K562 (cell line): Measurements from ENCODE around the gene CAPRIN1. TPM values are rescaled to one million over a fixed set of nuclear protein-coding genes. Genes with fewer than 3 reads are reported as not detected.

ENCODE experiments used
- ASH1L ChIP-seq: fragments of 450-650 bp; IDR thresholded peaks from 2 replicates; pipeline ENCODE4 v1.6.1; 2018; ENCODE audit warnings: borderline replicate concordance, mild to moderate bottlenecking, low read depth; ENCODE audit not compliant: partially characterized antibody
- EHMT2 ChIP-seq: fragments of 450-650 bp; IDR thresholded peaks from 2 replicates; pipeline ENCODE4 v1.6.1; 2018; ENCODE audit warnings: antibody characterized with exemption
- ESRRB ChIP-seq: fragments of 250-450 bp; sonication (Bioruptor Pico); IDR thresholded peaks from 2 replicates; pipeline ENCODE4 v1.5.0; 2020; ENCODE audit warnings: mild to moderate bottlenecking, moderate library complexity, borderline replicate concordance
- MAZ ChIP-seq, 2 experiments: fragments of 450-650 bp in 1 of 2; sonication (generic) in 1 of 2; formaldehyde crosslinking; IDR thresholded peaks in 1 of 2; conservative IDR thresholded peaks in 1 of 2; 2 replicates each; pipeline versions ENCODE4 v1.4.0 to v1.5.0; 2020; ENCODE audit warnings: mild to moderate bottlenecking in 1 of 2, missing genetic modification reagents in 1 of 2
- NFIX ChIP-seq: fragments of 250-450 bp; sonication (Bioruptor Pico); IDR thresholded peaks from 2 replicates; pipeline ENCODE4 v1.4.0; 2020; ENCODE audit warnings: low read depth, mild to moderate bottlenecking, moderate library complexity
- NFXL1 ChIP-seq: fragments of 450-650 bp; formaldehyde crosslinking; IDR thresholded peaks from 2 replicates; pipeline ENCODE4 v1.4.0; 2021; ENCODE audit warnings: mild to moderate bottlenecking
- NR1H2 ChIP-seq: sonication (generic); formaldehyde crosslinking; IDR thresholded peaks from 2 replicates; pipeline ENCODE4 v1.4.0; 2020; ENCODE audit warnings: mild to moderate bottlenecking, missing genetic modification reagents
- PHF20 ChIP-seq: fragments of 450-650 bp; IDR thresholded peaks from 2 replicates; pipeline ENCODE4 v1.6.1; 2018; ENCODE audit not compliant: partially characterized antibody
- SAFB2 ChIP-seq: fragments of 200-400 bp; formaldehyde crosslinking; IDR thresholded peaks from 2 replicates; pipeline ENCODE4 v1.6.1; 2018; ENCODE audit warnings: borderline replicate concordance, low read length, low read depth, moderate library complexity; ENCODE audit not compliant: severe bottlenecking
- SRSF7 ChIP-seq: fragments of 200-400 bp; formaldehyde crosslinking; optimal IDR thresholded peaks from 2 replicates; pipeline ENCODE3; 2017; ENCODE audit warnings: mild to moderate bottlenecking, low read depth, low read length
- TFAM ChIP-seq: fragments of 250-450 bp; sonication (Bioruptor Pico); conservative IDR thresholded peaks from 2 replicates; pipeline ENCODE4 v1.5.0; 2021; ENCODE audit warnings: mild to moderate bottlenecking, moderate library complexity
- ZFP30 ChIP-seq: fragments of 250-450 bp; sonication (Bioruptor Pico); IDR thresholded peaks from 2 replicates; pipeline ENCODE4 v1.8.0; 2022; ENCODE audit warnings: moderate library complexity, mild to moderate bottlenecking, inconsistent platforms, borderline replicate concordance
- ZNF140 ChIP-seq: fragments of 250-450 bp; sonication (Bioruptor Pico); IDR thresholded peaks from 2 replicates; pipeline ENCODE4 v1.8.0; 2021; ENCODE audit warnings: moderate library complexity, mild to moderate bottlenecking, inconsistent platforms
- ZNF780A ChIP-seq: fragments of 250-450 bp; sonication (Bioruptor Pico); IDR thresholded peaks from 2 replicates; pipeline ENCODE4 v1.5.0; 2021; ENCODE audit warnings: mild to moderate bottlenecking
- polyA plus RNA-seq, 8 experiments: library from polyadenylated mRNA; depleted of rRNA in 4 of 8; stranded (reverse) in 5 of 8; unstranded in 3 of 8; fragments of >200 nt; fragmentation: Nextera tagmentation in 2 of 8; fragmentation: Illumina TruSeq in 1 of 8; extraction: Ambion mirVana in 2 of 8; extraction: Trizol in 1 of 8; gene quantifications; 2 replicates each; pipeline versions ENCODE4 v1.2.1 to v1.2.3, GENCODE V29; 2011 to 2014; ENCODE audit warnings: inconsistent platforms in 1 of 8, missing spikeins in 1 of 8
- total RNA-seq, 7 experiments: library from RNA; depleted of rRNA in 6 of 7; stranded (reverse); fragments of >200 nt in 6 of 7; fragmentation: Illumina TruSeq in 2 of 7; extraction: Trizol in 2 of 7; gene quantifications; 2 replicates each; pipeline versions ENCODE4 v1.2.1 to v1.2.3, GENCODE V29; 2011 to 2021; ENCODE audit warnings: low replicate concordance in 1 of 7
- TF ChIP-seq, protein P1 (sequence below): fragments of 250-450 bp; sonication (Bioruptor Pico); IDR thresholded peaks from 2 replicates; pipeline ENCODE4 v1.8.0; 2021; ENCODE audit warnings: moderate library complexity, mild to moderate bottlenecking, inconsistent platforms
- TF ChIP-seq, protein P2 (sequence below): sonication (generic); formaldehyde crosslinking; IDR thresholded peaks from 2 replicates; pipeline ENCODE4 v1.8.0; 2023; ENCODE audit warnings: missing genetic modification reagents, mild to moderate bottlenecking, borderline replicate concordance
- TF ChIP-seq, protein P3 (sequence below): sonication (generic); formaldehyde crosslinking; IDR thresholded peaks from 2 replicates; pipeline ENCODE4 v1.8.1; 2023; ENCODE audit warnings: missing genetic modification reagents, mild to moderate bottlenecking, borderline replicate concordance

CAPRIN1 gene
- total and polyA plus RNA-seq, 9 of the 15 experiments (the other 6 are each of a cell fraction or from before 2014, with no cell fraction given) = 49.6 to 271 (median 244) TPM

GRCh38 chr11:34044664-34045485 lies 6.7 kb upstream of the CAPRIN1 start (continued):
- TF ChIP-seq PHF20 (no peak), EHMT2 (peak; percentile 84), NFXL1 (no peak), ZNF140 (no peak), ASH1L (no peak), SAFB2 (no peak), TFAM (no peak), MAZ (CRISPR knock-in tag; conservative IDR thresholded peaks at IDR 0.05 in 1 of 2, IDR thresholded peaks at IDR 0.05 in 1 of 2) (peak in 1 of 2 experiments; percentile 76; a peak in 2 of 4 replicates), SRSF7 (no peak), NR1H2 (CRISPR knock-in tag) (no peak), NFIX (CRISPR knock-in tag) (no peak), ZFP30 (CRISPR knock-in tag) (no peak), ZNF780A (no peak), ESRRB (CRISPR knock-in tag) (no peak)
- TF ChIP-seq, protein P1, sequence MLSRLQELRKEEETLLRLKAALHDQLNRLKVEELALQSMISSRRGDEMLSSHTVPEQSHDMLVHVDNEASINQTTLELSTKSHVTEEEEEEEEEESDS (CRISPR knock-in tag) = no peak
- TF ChIP-seq, protein P2, sequence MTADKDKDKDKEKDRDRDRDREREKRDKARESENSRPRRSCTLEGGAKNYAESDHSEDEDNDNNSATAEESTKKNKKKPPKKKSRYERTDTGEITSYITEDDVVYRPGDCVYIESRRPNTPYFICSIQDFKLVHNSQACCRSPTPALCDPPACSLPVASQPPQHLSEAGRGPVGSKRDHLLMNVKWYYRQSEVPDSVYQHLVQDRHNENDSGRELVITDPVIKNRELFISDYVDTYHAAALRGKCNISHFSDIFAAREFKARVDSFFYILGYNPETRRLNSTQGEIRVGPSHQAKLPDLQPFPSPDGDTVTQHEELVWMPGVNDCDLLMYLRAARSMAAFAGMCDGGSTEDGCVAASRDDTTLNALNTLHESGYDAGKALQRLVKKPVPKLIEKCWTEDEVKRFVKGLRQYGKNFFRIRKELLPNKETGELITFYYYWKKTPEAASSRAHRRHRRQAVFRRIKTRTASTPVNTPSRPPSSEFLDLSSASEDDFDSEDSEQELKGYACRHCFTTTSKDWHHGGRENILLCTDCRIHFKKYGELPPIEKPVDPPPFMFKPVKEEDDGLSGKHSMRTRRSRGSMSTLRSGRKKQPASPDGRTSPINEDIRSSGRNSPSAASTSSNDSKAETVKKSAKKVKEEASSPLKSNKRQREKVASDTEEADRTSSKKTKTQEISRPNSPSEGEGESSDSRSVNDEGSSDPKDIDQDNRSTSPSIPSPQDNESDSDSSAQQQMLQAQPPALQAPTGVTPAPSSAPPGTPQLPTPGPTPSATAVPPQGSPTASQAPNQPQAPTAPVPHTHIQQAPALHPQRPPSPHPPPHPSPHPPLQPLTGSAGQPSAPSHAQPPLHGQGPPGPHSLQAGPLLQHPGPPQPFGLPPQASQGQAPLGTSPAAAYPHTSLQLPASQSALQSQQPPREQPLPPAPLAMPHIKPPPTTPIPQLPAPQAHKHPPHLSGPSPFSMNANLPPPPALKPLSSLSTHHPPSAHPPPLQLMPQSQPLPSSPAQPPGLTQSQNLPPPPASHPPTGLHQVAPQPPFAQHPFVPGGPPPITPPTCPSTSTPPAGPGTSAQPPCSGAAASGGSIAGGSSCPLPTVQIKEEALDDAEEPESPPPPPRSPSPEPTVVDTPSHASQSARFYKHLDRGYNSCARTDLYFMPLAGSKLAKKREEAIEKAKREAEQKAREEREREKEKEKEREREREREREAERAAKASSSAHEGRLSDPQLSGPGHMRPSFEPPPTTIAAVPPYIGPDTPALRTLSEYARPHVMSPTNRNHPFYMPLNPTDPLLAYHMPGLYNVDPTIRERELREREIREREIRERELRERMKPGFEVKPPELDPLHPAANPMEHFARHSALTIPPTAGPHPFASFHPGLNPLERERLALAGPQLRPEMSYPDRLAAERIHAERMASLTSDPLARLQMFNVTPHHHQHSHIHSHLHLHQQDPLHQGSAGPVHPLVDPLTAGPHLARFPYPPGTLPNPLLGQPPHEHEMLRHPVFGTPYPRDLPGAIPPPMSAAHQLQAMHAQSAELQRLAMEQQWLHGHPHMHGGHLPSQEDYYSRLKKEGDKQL (CRISPR knock-in tag) = no peak
- TF ChIP-seq, protein P3, sequence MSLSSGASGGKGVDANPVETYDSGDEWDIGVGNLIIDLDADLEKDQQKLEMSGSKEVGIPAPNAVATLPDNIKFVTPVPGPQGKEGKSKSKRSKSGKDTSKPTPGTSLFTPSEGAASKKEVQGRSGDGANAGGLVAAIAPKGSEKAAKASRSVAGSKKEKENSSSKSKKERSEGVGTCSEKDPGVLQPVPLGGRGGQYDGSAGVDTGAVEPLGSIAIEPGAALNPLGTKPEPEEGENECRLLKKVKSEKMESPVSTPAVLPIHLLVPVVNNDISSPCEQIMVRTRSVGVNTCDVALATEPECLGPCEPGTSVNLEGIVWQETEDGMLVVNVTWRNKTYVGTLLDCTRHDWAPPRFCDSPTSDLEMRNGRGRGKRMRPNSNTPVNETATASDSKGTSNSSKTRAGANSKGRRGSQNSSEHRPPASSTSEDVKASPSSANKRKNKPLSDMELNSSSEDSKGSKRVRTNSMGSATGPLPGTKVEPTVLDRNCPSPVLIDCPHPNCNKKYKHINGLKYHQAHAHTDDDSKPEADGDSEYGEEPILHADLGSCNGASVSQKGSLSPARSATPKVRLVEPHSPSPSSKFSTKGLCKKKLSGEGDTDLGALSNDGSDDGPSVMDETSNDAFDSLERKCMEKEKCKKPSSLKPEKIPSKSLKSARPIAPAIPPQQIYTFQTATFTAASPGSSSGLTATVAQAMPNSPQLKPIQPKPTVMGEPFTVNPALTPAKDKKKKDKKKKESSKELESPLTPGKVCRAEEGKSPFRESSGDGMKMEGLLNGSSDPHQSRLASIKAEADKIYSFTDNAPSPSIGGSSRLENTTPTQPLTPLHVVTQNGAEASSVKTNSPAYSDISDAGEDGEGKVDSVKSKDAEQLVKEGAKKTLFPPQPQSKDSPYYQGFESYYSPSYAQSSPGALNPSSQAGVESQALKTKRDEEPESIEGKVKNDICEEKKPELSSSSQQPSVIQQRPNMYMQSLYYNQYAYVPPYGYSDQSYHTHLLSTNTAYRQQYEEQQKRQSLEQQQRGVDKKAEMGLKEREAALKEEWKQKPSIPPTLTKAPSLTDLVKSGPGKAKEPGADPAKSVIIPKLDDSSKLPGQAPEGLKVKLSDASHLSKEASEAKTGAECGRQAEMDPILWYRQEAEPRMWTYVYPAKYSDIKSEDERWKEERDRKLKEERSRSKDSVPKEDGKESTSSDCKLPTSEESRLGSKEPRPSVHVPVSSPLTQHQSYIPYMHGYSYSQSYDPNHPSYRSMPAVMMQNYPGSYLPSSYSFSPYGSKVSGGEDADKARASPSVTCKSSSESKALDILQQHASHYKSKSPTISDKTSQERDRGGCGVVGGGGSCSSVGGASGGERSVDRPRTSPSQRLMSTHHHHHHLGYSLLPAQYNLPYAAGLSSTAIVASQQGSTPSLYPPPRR (CRISPR knock-in tag) = no peak
